Astrocyte of the spinal cord (primary cell): ENCODE measurements around the gene SLC35F1.
"Not testable (repeated sequence)": the region's sequence is repeated elsewhere in the genome, so short reads cannot be mapped to it uniquely, and the experiment has no call there.

ENCODE experiments used
- DNase-seq: peaks from one replicate; pipeline ENCODE4 v3.0.0; 2011; ENCODE audit warnings: low read depth, low spot score
- H3K4me3 ChIP-seq: 2 replicates; pipeline ENCODE4 v1.5.1; 2011; ENCODE audit warnings: low read depth, mild to moderate bottlenecking, low read length, moderate library complexity
- CTCF ChIP-seq: IDR thresholded peaks from 2 replicates; pipeline ENCODE4 v1.5.1; 2012; ENCODE audit warnings: low read depth, mild to moderate bottlenecking, low read length, inconsistent platforms
- in situ Hi-C: cut with HindIII; loops from 2 replicates; pipeline ENCODE4 v1.10.0; 2017; ENCODE audit warnings: low sequenced_read_pairs

Gene SLC35F1

DNA sequence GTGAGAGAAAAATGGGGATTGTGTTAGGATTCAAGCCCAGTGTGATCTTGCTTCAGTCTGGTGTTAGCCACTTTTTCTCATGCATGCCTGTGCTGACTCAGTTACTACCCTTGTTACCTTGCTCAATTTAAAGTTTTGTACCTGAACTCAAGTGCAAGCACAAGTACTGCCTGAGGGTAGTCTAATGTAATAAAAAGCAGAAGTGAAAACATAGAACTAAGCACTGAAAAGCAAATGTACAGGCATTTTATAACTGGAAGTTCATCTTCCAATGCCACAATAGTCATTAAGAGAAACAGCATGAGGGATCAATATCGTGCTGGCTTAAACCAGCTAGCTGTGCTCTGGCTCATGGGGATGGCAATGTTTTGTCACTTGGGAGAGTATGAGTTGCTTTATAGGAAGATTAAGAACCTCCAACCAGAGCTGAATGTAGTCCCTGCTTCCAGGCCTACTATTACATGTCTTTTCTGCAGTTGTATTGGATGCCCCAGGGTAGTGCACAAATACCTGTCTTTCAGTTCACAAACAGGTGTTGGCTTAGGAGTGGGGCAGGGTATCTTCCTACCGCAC is 48.7 kb downstream of the SLC35F1 start:
- no peak for TF ChIP-seq CTCF
- no peak overlapping the region for H3K4me3 ChIP-seq
- no peak for DNase-seq
- in situ Hi-C loops: no loop called here

DNA sequence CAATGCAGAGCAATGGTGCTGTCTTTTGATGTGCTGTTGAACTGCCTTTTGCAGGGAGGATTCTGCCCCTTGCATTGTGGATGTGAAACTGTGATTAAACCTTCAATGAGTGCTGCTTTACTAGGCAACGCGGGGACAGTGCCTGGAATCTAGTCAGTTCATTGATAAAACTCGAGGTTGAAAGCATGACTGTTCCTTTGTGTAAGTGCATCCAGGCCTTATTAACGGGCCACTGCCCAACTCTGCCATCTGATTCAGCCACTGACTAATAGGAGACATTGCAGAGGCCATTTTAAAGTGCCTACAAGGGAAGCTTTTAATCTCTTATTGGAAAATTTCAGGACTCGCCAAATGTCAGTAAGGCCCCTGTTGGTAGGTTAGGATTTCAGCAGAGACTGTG is 49.3 kb downstream of the SLC35F1 start:
- peak; percentile 55 for DNase-seq
- in situ Hi-C loops: no loop called here
- H3K4me3 ChIP-seq: no peak overlapping the region
- no peak for TF ChIP-seq CTCF

- in situ Hi-C loops: no loop called here
- no peak for TF ChIP-seq CTCF
- DNase-seq: no peak
- H3K4me3 ChIP-seq: no peak overlapping the region
These were observed 51.5 kb downstream of the SLC35F1 start for GRCh38 chr6:117958536-117958935.

- no peak overlapping the region for H3K4me3 ChIP-seq
- DNase-seq: no peak
- no peak for TF ChIP-seq CTCF
- in situ Hi-C loops: no loop called here
These were observed 53.8 kb downstream of the SLC35F1 start for GRCh38 chr6:117960877-117961276.

GRCh38 chr6:117961301-117961700 is 54.2 kb downstream of the SLC35F1 start:
- no peak for TF ChIP-seq CTCF
- no peak overlapping the region for H3K4me3 ChIP-seq
- no peak for DNase-seq
- in situ Hi-C loops: no loop called here

DNA sequence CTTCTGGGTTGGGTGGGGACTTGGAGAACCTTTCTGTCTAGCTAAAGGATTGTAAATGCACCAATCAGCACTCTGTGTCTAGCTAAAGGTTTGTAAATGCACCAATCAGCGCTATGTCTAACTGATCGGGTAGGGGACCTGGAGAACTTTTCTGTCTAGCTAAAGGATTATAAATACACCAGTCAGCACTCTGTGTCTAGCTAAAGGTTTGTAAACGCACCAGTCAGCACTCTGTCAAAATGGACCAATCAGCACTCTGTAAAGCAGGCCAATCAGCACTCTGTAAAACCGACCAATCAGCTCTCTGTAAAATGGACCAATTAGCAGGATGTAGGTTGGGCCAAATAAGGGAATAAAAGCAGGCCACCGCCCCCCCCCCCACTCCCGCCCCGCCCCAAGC is 58.7 kb downstream of the SLC35F1 start:
- H3K4me3 ChIP-seq, DNase-seq, in situ Hi-C loops: not testable (repeated sequence)

- no peak overlapping the region for H3K4me3 ChIP-seq
- DNase-seq: no peak
- in situ Hi-C loops: no loop called here
- TF ChIP-seq CTCF: no peak
These were observed 64.6 kb downstream of the SLC35F1 start for GRCh38 chr6:117971637-117972036.
